Neural cell (in vitro differentiated cells): Measurements from ENCODE around the gene SHROOM4. TPM values are rescaled to one million over a fixed set of nuclear protein-coding genes. Genes with fewer than 3 reads are reported as not detected.

Experiments
- H2AFZ ChIP-seq: fragments of 200-600, 300-800 bp; sonication (generic), shearing (Covaris generic); 2 replicates; pipeline ENCODE4 v1.6.0; 2014; ENCODE audit warnings: low read depth, mild to moderate bottlenecking, antibody characterized with exemption, low read length, moderate library complexity
- H3F3A ChIP-seq: fragments of 200-600 bp; shearing (Covaris generic); 2 replicates; pipeline ENCODE4 v1.6.1; 2016; ENCODE audit warnings: mild to moderate bottlenecking, moderate library complexity, mixed read lengths, antibody characterized with exemption, low read length; ENCODE audit not compliant: insufficient read depth, poor library complexity, severe bottlenecking
- H3K27ac ChIP-seq: fragments of 200-600, 300-800 bp; sonication (generic), shearing (Covaris generic); 2 replicates; pipeline ENCODE4 v1.5.1; 2014; ENCODE audit warnings: mild to moderate bottlenecking, low read length, moderate library complexity
- H3K27me3 ChIP-seq: fragments of 300-800, 200-600 bp; sonication (generic), shearing (Covaris generic); 2 replicates; pipeline ENCODE4 v1.6.0; 2014; ENCODE audit warnings: mild to moderate bottlenecking, low read depth, low read length, moderate library complexity; ENCODE audit not compliant: insufficient read depth
- H3K36me3 ChIP-seq: fragments of 300-800, 200-600 bp; sonication (generic), shearing (Covaris generic); 2 replicates; pipeline ENCODE4 v1.5.1; 2014; ENCODE audit warnings: mild to moderate bottlenecking, antibody characterized with exemption, low read length, moderate library complexity; ENCODE audit not compliant: insufficient read depth
- H3K4me2 ChIP-seq: fragments of 300-800, 200-600 bp; sonication (generic), shearing (Covaris generic); 2 replicates; pipeline ENCODE4 v1.6.0; 2014; ENCODE audit warnings: mild to moderate bottlenecking, low read length
- H3K4me3 ChIP-seq: fragments of 300-800, 200-600 bp; sonication (generic), shearing (Covaris generic); 2 replicates; pipeline ENCODE4 v1.5.1; 2014; ENCODE audit warnings: mild to moderate bottlenecking, low read length, moderate library complexity
- H3K79me2 ChIP-seq: fragments of 200-600 bp; shearing (Covaris generic); replicated peaks from 2 replicates; pipeline ENCODE4 v1.6.0; 2014; ENCODE audit warnings: mild to moderate bottlenecking, low read length, moderate library complexity; ENCODE audit not compliant: insufficient read depth
- H3K9ac ChIP-seq: fragments of 300-800, 200-600 bp; sonication (generic), shearing (Covaris generic); 2 replicates; pipeline ENCODE4 v1.6.1; 2016; ENCODE audit warnings: mild to moderate bottlenecking, low read length, mixed read lengths
- H3K9me2 ChIP-seq: fragments of 200-600 bp; shearing (Covaris generic); 2 replicates; pipeline ENCODE4 v1.6.1; 2016; ENCODE audit warnings: mild to moderate bottlenecking, low read length, mixed read lengths; ENCODE audit not compliant: insufficient read depth
- H3K9me3 ChIP-seq: fragments of 200-600, 300-800 bp; sonication (generic), shearing (Covaris generic); 2 replicates; pipeline ENCODE4 v1.6.1; 2016; ENCODE audit warnings: mild to moderate bottlenecking, mixed run types, low read length, moderate library complexity, mixed read lengths
- H4K20me1 ChIP-seq: fragments of 200-600 bp; shearing (Covaris generic); 2 replicates; pipeline ENCODE4 v1.6.1; 2016; ENCODE audit warnings: mild to moderate bottlenecking, mixed run types; ENCODE audit not compliant: insufficient read depth
- EP300 ChIP-seq: fragments of 450-650 bp; conservative IDR thresholded peaks from 2 replicates; pipeline ENCODE4 v1.6.1; 2014; ENCODE audit warnings: antibody characterized with exemption, mild to moderate bottlenecking, moderate library complexity; ENCODE audit not compliant: poor library complexity, severe bottlenecking
- EZH2 ChIP-seq: fragments of 200-600, 300-800 bp; shearing (Covaris generic), sonication (generic); IDR thresholded peaks from 2 replicates; pipeline ENCODE4 v1.6.1; 2014; ENCODE audit warnings: antibody characterized with exemption, low read length, borderline replicate concordance, mild to moderate bottlenecking; ENCODE audit not compliant: insufficient read depth, poor library complexity, severe bottlenecking
- MXI1 ChIP-seq: fragments of 450-650 bp; conservative IDR thresholded peaks from 2 replicates; pipeline ENCODE4 v1.6.1; 2014; ENCODE audit warnings: antibody characterized with exemption, mild to moderate bottlenecking; ENCODE audit not compliant: poor library complexity, severe bottlenecking
- POLR2AphosphoS5 ChIP-seq: IDR thresholded peaks from 2 replicates; pipeline ENCODE4 v1.6.1; 2012
- RAD21 ChIP-seq: fragments of 450-650 bp; conservative IDR thresholded peaks from 2 replicates; pipeline ENCODE4 v1.6.1; 2014; ENCODE audit warnings: antibody characterized with exemption, mild to moderate bottlenecking, moderate library complexity
- SMC3 ChIP-seq: fragments of 450-650 bp; conservative IDR thresholded peaks from 2 replicates; pipeline ENCODE4 v1.6.1; 2014; ENCODE audit warnings: antibody characterized with exemption, mild to moderate bottlenecking, moderate library complexity; ENCODE audit not compliant: poor library complexity
- TAF1 ChIP-seq: IDR thresholded peaks from 2 replicates; pipeline ENCODE4 v1.6.1; 2012; ENCODE audit warnings: low read depth
- polyA plus RNA-seq: library from polyadenylated mRNA; depleted of rRNA; stranded (reverse); fragments of >200 nt; gene quantifications from 2 replicates; pipeline ENCODE4 v1.2.3, GENCODE V29; 2014
- TF ChIP-seq, protein P1 (sequence below): IDR thresholded peaks from 2 replicates; pipeline ENCODE4 v1.6.1; 2012; ENCODE audit warnings: borderline replicate concordance
- TF ChIP-seq, protein P2 (sequence below): fragments of 450-650 bp; IDR thresholded peaks from 2 replicates; pipeline ENCODE4 v1.5.1; 2014; ENCODE audit warnings: antibody characterized with exemption, mild to moderate bottlenecking, moderate library complexity; ENCODE audit not compliant: poor library complexity, severe bottlenecking

The SHROOM4 gene
- polyA plus RNA-seq, 1 donor from 2014 or later = 1.4 TPM

DNA sequence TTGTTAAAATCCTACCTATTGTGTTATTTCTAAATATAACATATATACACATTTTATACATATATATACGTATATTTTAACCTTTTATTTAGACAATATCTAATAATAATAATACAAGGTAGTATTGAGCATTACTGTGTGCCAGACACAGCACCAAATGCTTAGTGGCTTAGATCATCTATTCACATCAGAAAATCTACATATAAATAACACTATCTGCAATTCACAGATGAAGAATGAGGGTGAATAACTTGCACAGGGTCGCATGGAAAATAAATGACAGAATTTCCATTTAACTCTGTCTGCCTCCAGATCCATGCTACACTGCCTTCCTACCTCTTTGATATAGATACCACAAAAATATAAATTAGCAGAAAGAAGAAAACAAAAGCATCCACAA lies 37.7 kb downstream of the SHROOM4 start:
- H3K27ac ChIP-seq = no peak overlapping the region
- TF ChIP-seq EP300 = no peak
- no peak for TF ChIP-seq RAD21
- TF ChIP-seq, protein P1, sequence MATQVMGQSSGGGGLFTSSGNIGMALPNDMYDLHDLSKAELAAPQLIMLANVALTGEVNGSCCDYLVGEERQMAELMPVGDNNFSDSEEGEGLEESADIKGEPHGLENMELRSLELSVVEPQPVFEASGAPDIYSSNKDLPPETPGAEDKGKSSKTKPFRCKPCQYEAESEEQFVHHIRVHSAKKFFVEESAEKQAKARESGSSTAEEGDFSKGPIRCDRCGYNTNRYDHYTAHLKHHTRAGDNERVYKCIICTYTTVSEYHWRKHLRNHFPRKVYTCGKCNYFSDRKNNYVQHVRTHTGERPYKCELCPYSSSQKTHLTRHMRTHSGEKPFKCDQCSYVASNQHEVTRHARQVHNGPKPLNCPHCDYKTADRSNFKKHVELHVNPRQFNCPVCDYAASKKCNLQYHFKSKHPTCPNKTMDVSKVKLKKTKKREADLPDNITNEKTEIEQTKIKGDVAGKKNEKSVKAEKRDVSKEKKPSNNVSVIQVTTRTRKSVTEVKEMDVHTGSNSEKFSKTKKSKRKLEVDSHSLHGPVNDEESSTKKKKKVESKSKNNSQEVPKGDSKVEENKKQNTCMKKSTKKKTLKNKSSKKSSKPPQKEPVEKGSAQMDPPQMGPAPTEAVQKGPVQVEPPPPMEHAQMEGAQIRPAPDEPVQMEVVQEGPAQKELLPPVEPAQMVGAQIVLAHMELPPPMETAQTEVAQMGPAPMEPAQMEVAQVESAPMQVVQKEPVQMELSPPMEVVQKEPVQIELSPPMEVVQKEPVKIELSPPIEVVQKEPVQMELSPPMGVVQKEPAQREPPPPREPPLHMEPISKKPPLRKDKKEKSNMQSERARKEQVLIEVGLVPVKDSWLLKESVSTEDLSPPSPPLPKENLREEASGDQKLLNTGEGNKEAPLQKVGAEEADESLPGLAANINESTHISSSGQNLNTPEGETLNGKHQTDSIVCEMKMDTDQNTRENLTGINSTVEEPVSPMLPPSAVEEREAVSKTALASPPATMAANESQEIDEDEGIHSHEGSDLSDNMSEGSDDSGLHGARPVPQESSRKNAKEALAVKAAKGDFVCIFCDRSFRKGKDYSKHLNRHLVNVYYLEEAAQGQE = no peak
- no peak for TF ChIP-seq TAF1
- TF ChIP-seq EZH2 = no peak

DNA sequence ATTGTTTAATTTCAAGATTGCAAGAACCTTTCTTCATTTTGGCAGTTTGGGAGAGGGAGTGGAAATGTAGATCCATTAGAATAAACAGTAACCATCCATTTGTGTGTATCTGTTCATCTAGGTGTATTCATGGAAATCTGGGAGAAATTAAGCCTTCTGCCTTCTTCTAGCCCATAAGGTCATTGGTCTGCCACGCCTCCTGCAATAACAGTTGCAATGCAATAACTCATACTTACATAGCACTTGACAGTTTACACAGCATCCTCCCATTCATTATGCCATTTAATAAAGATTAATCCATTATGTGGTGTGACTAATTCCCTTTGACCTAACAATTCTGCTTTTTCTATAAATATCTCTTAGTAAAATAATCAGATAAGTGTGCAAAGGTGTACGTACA lies 42.6 kb downstream of the SHROOM4 start:
- H3K27me3 ChIP-seq = no peaks in the 10 kb centered on the region
- no peak overlapping the region for H3K27ac ChIP-seq
- no peak overlapping the region for H2AFZ ChIP-seq
- H3K79me2 ChIP-seq = no peaks in the 10 kb centered on the region
- no peaks in the 10 kb centered on the region for H3F3A ChIP-seq
- no peaks in the 10 kb centered on the region for H3K9me2 ChIP-seq
- no peak overlapping the region for H3K4me2 ChIP-seq
- no peaks in the 10 kb centered on the region for H3K36me3 ChIP-seq
- no peaks in the 10 kb centered on the region for H4K20me1 ChIP-seq
- TF ChIP-seq SMC3 (no peak), EP300 (no peak), RAD21 (no peak), TAF1 (no peak), EZH2 (no peak), POLR2AphosphoS5 (no peak), MXI1 (no peak)
- TF ChIP-seq, protein P1 = no peak
- TF ChIP-seq, protein P2, sequence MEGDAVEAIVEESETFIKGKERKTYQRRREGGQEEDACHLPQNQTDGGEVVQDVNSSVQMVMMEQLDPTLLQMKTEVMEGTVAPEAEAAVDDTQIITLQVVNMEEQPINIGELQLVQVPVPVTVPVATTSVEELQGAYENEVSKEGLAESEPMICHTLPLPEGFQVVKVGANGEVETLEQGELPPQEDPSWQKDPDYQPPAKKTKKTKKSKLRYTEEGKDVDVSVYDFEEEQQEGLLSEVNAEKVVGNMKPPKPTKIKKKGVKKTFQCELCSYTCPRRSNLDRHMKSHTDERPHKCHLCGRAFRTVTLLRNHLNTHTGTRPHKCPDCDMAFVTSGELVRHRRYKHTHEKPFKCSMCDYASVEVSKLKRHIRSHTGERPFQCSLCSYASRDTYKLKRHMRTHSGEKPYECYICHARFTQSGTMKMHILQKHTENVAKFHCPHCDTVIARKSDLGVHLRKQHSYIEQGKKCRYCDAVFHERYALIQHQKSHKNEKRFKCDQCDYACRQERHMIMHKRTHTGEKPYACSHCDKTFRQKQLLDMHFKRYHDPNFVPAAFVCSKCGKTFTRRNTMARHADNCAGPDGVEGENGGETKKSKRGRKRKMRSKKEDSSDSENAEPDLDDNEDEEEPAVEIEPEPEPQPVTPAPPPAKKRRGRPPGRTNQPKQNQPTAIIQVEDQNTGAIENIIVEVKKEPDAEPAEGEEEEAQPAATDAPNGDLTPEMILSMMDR = no peak
- no peak overlapping the region for H3K9ac ChIP-seq
- H3K4me3 ChIP-seq = no peak overlapping the region
- H3K9me3 ChIP-seq = no peaks in the 10 kb centered on the region

More for the DNA sequence above, 37.7 kb downstream of the SHROOM4 start:
- Histone ChIP-seq H2AFZ (no peak overlapping the region), H3K79me2 (no peaks in the 10 kb centered on the region), H3F3A (no peaks in the 10 kb centered on the region), H4K20me1 (no peaks in the 10 kb centered on the region), H3K4me2 (no peak overlapping the region), H3K9me2 (no peaks in the 10 kb centered on the region), H3K36me3 (no peaks in the 10 kb centered on the region), H3K9ac (no peak overlapping the region), H3K9me3 (no peaks in the 10 kb centered on the region), H3K4me3 (no peak overlapping the region), H3K27me3 (no peaks in the 10 kb centered on the region)
